HepG2 (cell line): Measurements from ENCODE around the gene IHH. TPM values are rescaled to one million over a fixed set of nuclear protein-coding genes. Genes with fewer than 3 reads are reported as not detected.

Source experiments
- ATAC-seq: fragments of 200-7000 bp; cut with Tn5 transposase; 3 replicates; pipeline ENCODE4 v1.9.1; 2020; ENCODE audit warnings: mild to moderate bottlenecking, moderate library complexity
- BruUV-seq: library from RNA; stranded (reverse); fragments of 400-500 nt; replicated peaks from 2 replicates; lab custom pipeline; 2021; lab: Mats Ljungman, UMichigan
- CTCF ChIA-PET: fragments of 300-600 bp; formaldehyde crosslinking; extraction: SDS; loops from one replicate; lab custom pipeline; 2021; ENCODE audit warnings: low total read pairs, inconsistent platforms, low intra/inter-chr PET ratio; lab: Yijun Ruan, JAX
- POLR2A ChIA-PET: fragments of 350-600 bp; sonication (Branson Sonifier 250); formaldehyde crosslinking; loops from one replicate; lab custom pipeline; 2020; ENCODE audit warnings: antibody characterized with exemption, inconsistent platforms; lab: Yijun Ruan, JAX
- DNase-seq: peaks from one replicate; pipeline ENCODE4 v3.0.0-alpha.2; 2015; ENCODE audit warnings: low spot score
- FAIRE-seq: peaks from 3 replicates; lab custom pipeline; 2011; peaks lifted over from hg19 to GRCh38; lab: Jason Lieb, UNC
- H2AFZ ChIP-seq: one replicate; pipeline ENCODE4 v1.6.1; 2011; ENCODE audit warnings: low read length, inconsistent platforms
- H3K27ac ChIP-seq: fragments of 300-600 bp; 3 replicates; pipeline ENCODE4 v1.8.0; 2011; ENCODE audit warnings: mixed run types, mild to moderate bottlenecking, mixed read lengths, low read length, inconsistent platforms; ENCODE audit not compliant: insufficient read depth; ENCODE audit errors: extremely low read length
- H3K27me3 ChIP-seq, 2 experiments: fragments of 200-600 bp in 1 of 2; 2 replicates in 1 of 2; 3 replicates in 1 of 2; pipeline versions ENCODE4 v1.6.0 to v1.8.0; 2011; ENCODE audit warnings: low read length in 2 of 2, mild to moderate bottlenecking in 2 of 2, moderate library complexity in 2 of 2, inconsistent platforms in 1 of 2; ENCODE audit not compliant: insufficient read depth in 2 of 2, control insufficient read depth in 1 of 2
- H3K36me3 ChIP-seq, 2 experiments: fragments of 200-600 bp in 1 of 2; replicated peaks in 1 of 2; 2 replicates in 1 of 2; 3 replicates in 1 of 2; pipeline versions ENCODE4 v1.5.1 to v1.8.0; 2011; ENCODE audit warnings: low read length in 2 of 2, inconsistent platforms in 1 of 2; ENCODE audit not compliant: insufficient read depth in 2 of 2, control insufficient read depth in 1 of 2
- H3K4me1 ChIP-seq: 2 replicates; pipeline ENCODE4 v1.5.1; 2012; ENCODE audit warnings: low read length, inconsistent platforms; ENCODE audit not compliant: insufficient read depth
- H3K4me2 ChIP-seq: 2 replicates; pipeline ENCODE4 v1.6.0; 2011; ENCODE audit warnings: low read depth, low read length, inconsistent platforms
- H3K4me3 ChIP-seq, 3 experiments: fragments of 200-600 bp in 1 of 3; sonication (generic), shearing (Covaris generic) in 1 of 3; replicated peaks in 1 of 3; 2 replicates each; pipeline ENCODE4 v1.5.1; 2011 to 2016; ENCODE audit warnings: low read length in 3 of 3, inconsistent platforms in 2 of 3, low read depth in 2 of 3, mild to moderate bottlenecking in 2 of 3, control low read depth in 1 of 3, mixed read lengths in 1 of 3; ENCODE audit not compliant: insufficient read depth in 1 of 3
- H3K79me2 ChIP-seq: one replicate; pipeline ENCODE4 v1.6.1; 2011; ENCODE audit warnings: low read length, inconsistent platforms; ENCODE audit not compliant: insufficient read depth
- H3K9ac ChIP-seq: 2 replicates; pipeline ENCODE4 v1.6.0; 2011; ENCODE audit warnings: mild to moderate bottlenecking, low read depth, low read length, inconsistent platforms; ENCODE audit not compliant: insufficient read depth
- H3K9me3 ChIP-seq: 2 replicates; pipeline ENCODE4 v1.5.1; 2012; ENCODE audit warnings: mild to moderate bottlenecking, low read length
- H4K20me1 ChIP-seq: 2 replicates; pipeline ENCODE4 v1.6.0; 2011; ENCODE audit warnings: inconsistent platforms, mild to moderate bottlenecking, low read length, moderate library complexity; ENCODE audit not compliant: insufficient read depth
- PHB2 ChIP-seq: fragments of 450-650 bp; IDR thresholded peaks from 2 replicates; pipeline ENCODE4 v1.6.1; 2018; ENCODE audit not compliant: partially characterized antibody
- ZC3H4 ChIP-seq: sonication (generic); formaldehyde crosslinking; IDR thresholded peaks from 2 replicates; pipeline ENCODE4 v1.4.0; 2020; ENCODE audit warnings: missing genetic modification reagents, borderline replicate concordance
- WGBS: methylation state at CpG from one replicate; pipeline ENCODE4 v1.1.6; 2017; ENCODE audit warnings: low lambda C conversion rate; 5-methylcytosine and 5-hydroxymethylcytosine counted together
- in situ Hi-C: cut with HindIII; loops from 2 replicates; pipeline ENCODE4 v1.10.0; 2017; ENCODE audit warnings: low pct_unique_long_range_greater_than_20kb; ENCODE audit not compliant: extremely low pct_ligation_motif_present
- intact Hi-C: fragments of 100-400 bp; cut with micrococcal nuclease; formaldehyde crosslinking; loops from one replicate; pipeline ENCODE4 v1.10.0; 2022; ENCODE audit not compliant: unreplicated experiment
- polyA plus RNA-seq, 8 experiments: library from polyadenylated mRNA; depleted of rRNA in 3 of 8; stranded (reverse) in 7 of 8; unstranded in 1 of 8; fragments of >200 nt; fragmentation: Illumina TruSeq in 4 of 8; extraction: Trizol in 4 of 8; gene quantifications; 2 replicates each; pipeline versions ENCODE4 v1.2.1 to v1.2.3, GENCODE V29; 2011 to 2016; ENCODE audit warnings: low read depth in 4 of 8, missing spikeins in 1 of 8, mixed read lengths in 1 of 8; ENCODE audit not compliant: insufficient read depth in 1 of 8
- total RNA-seq, 5 experiments: library from RNA; depleted of rRNA; stranded (reverse); fragments of >200 nt; fragmentation: Illumina TruSeq; extraction: Trizol; gene quantifications; 2 replicates each; pipeline ENCODE4 v1.2.3, GENCODE V29; 2016; ENCODE audit warnings: low read depth in 1 of 5
- TF ChIP-seq, protein P1 (sequence below): sonication (generic); formaldehyde crosslinking; IDR thresholded peaks from 2 replicates; pipeline ENCODE4 v1.4.0; 2020; ENCODE audit warnings: missing genetic modification reagents, borderline replicate concordance
- TF ChIP-seq, protein P2 (sequence below): sonication (generic); formaldehyde crosslinking; IDR thresholded peaks from 2 replicates; pipeline ENCODE4 v1.4.0; 2020; ENCODE audit warnings: low read depth, mild to moderate bottlenecking, missing genetic modification reagents

The IHH gene
- total and polyA plus RNA-seq, 2 of the 13 experiments (the other 11 are each of a cell fraction or from before 2014, with no cell fraction given) = 0.42 TPM; not detected in 1

DNA sequence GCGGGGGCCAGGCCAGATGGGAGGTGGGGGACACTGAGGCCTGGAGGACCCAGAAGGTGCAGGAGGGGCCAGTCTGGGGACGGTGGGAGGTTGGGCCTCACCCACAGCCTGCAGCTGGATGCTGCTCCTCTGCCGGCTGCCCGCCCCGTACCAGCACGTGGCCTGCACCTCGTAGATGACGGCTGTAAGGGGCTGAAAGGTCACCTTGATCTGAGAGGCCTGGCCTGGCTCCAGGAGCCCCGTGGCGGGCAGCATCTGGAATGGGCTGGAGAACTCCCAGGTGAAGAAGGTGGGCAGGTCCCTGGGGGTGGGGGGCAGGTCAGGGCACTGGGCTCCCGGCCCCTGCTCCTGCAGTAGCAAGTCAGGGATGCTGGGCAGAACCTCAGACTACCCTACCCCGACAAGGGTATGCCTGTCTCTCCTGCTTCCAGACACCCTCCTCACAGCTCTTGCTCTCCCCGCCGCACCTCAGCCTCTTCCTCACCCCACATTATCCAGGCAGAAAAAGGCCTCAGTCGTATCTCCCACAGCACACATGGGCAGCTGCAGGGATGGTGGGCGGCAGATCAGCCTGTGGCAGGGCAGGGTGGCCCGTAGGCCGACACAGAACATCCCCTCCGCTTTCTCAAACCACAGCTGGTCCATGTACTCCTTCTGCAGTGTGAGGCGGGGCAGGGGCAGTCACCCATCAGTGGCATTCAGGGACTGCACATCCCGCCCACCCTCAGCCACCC is 29.5 kb downstream of the IHH start (continued):
- TF ChIP-seq, protein P1, sequence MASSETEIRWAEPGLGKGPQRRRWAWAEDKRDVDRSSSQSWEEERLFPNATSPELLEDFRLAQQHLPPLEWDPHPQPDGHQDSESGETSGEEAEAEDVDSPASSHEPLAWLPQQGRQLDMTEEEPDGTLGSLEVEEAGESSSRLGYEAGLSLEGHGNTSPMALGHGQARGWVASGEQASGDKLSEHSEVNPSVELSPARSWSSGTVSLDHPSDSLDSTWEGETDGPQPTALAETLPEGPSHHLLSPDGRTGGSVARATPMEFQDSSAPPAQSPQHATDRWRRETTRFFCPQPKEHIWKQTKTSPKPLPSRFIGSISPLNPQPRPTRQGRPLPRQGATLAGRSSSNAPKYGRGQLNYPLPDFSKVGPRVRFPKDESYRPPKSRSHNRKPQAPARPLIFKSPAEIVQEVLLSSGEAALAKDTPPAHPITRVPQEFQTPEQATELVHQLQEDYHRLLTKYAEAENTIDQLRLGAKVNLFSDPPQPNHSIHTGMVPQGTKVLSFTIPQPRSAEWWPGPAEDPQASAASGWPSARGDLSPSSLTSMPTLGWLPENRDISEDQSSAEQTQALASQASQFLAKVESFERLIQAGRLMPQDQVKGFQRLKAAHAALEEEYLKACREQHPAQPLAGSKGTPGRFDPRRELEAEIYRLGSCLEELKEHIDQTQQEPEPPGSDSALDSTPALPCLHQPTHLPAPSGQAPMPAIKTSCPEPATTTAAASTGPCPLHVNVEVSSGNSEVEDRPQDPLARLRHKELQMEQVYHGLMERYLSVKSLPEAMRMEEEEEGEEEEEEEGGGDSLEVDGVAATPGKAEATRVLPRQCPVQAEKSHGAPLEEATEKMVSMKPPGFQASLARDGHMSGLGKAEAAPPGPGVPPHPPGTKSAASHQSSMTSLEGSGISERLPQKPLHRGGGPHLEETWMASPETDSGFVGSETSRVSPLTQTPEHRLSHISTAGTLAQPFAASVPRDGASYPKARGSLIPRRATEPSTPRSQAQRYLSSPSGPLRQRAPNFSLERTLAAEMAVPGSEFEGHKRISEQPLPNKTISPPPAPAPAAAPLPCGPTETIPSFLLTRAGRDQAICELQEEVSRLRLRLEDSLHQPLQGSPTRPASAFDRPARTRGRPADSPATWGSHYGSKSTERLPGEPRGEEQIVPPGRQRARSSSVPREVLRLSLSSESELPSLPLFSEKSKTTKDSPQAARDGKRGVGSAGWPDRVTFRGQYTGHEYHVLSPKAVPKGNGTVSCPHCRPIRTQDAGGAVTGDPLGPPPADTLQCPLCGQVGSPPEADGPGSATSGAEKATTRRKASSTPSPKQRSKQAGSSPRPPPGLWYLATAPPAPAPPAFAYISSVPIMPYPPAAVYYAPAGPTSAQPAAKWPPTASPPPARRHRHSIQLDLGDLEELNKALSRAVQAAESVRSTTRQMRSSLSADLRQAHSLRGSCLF (CRISPR knock-in tag) = no peak
- no peak for TF ChIP-seq ZC3H4 (CRISPR knock-in tag)
- no peak for TF ChIP-seq PHB2

DNA sequence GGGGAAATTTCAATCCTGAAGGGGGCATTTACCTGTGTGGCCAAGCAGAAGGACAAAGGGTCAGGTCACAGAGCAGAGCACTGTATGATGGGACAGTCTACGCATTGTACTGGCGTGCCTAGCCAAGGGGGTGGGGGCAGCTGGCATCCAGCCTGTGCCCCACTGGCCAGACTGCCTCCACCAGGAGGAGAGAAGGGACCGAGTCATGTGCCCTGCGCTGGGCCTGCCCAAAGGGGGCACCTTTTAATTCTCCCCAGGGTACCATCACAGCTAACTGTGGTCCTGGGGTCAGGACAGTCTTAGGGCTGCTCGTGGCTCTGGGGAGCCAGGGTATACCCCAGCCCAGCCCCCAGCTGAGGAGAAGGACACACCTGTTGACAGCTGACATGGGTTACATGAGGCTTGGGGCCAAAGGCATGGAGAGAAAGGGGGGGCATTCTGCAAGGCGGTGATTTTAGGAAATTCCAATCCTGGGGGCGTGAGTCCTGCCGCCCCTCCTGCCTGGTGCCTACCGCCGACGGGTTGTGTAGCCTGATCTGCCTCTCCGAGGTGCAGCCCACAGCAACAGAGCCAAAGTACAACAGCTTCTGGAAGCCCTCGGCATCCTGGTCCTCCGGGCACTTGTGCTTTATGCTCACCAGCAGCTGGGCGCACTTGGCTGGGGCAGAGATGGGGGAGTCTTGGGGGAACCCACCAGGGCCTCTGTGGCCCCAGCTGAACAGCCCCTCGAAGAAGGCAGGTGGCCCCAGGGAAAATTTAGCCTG is 30.4 kb downstream of the IHH start:
- H3K4me2 ChIP-seq = no peak overlapping the region

More for the DNA sequence above, 30.4 kb downstream of the IHH start:
- H3K27ac ChIP-seq = no peak overlapping the region
- DNase-seq (no peak), FAIRE-seq (no peak), ATAC-seq (peak; percentile 25)
- BruUV-seq = no TSS peak
- H3K4me1 ChIP-seq = no peaks in the 10 kb centered on the region
- intact Hi-C loops = no loop called here
- TF ChIP-seq, protein P2, sequence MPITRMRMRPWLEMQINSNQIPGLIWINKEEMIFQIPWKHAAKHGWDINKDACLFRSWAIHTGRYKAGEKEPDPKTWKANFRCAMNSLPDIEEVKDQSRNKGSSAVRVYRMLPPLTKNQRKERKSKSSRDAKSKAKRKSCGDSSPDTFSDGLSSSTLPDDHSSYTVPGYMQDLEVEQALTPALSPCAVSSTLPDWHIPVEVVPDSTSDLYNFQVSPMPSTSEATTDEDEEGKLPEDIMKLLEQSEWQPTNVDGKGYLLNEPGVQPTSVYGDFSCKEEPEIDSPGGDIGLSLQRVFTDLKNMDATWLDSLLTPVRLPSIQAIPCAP (CRISPR knock-in tag) = no peak
- no peak overlapping the region for H3K4me3 ChIP-seq
- H2AFZ ChIP-seq = no peak overlapping the region
- H3K9me3 ChIP-seq = no peaks in the 10 kb centered on the region
- peaks cover 15 to 78% of the 10 kb centered on the region in 2 experiments for H3K27me3 ChIP-seq
- H3K36me3 ChIP-seq = no peaks in the 10 kb centered on the region
- no peak overlapping the region for H3K9ac ChIP-seq
- WGBS = 54% methylated on average over 12 of the region's 16 CpGs
- no peaks in the 10 kb centered on the region for H3K79me2 ChIP-seq
- in situ Hi-C loops = no loop called here
- H4K20me1 ChIP-seq = peaks cover 14% of the 10 kb centered on the region; the same call in 1 of the 2 replicates
- ChIA-PET POLR2A (interaction anchor here (0.9 to 1.3 kb wide), 3 partner anchors 29 to 125 kb away, joined by 3 to 5 read pairs (median 3); no protein-coding TSS in a partner anchor), CTCF (interaction anchor here (1.1 to 3.2 kb wide), 6 partner anchors 27 to 125 kb away, joined by 3 to 48 read pairs (median 4); no protein-coding TSS in a partner anchor)
